Limb (tissue), 2 donors: ENCODE results near the gene HSPA1L.
A peak's percentile ranks its signal among the peaks of the same experiment; 100 is the strongest.

Experiments
- DNase-seq, 2 donors: peaks; one replicate each; pipeline ENCODE4 v3.0.0-alpha.2; 2016; ENCODE audit errors: extremely low spot score in 2 of 2

The HSPA1L gene

DNA sequence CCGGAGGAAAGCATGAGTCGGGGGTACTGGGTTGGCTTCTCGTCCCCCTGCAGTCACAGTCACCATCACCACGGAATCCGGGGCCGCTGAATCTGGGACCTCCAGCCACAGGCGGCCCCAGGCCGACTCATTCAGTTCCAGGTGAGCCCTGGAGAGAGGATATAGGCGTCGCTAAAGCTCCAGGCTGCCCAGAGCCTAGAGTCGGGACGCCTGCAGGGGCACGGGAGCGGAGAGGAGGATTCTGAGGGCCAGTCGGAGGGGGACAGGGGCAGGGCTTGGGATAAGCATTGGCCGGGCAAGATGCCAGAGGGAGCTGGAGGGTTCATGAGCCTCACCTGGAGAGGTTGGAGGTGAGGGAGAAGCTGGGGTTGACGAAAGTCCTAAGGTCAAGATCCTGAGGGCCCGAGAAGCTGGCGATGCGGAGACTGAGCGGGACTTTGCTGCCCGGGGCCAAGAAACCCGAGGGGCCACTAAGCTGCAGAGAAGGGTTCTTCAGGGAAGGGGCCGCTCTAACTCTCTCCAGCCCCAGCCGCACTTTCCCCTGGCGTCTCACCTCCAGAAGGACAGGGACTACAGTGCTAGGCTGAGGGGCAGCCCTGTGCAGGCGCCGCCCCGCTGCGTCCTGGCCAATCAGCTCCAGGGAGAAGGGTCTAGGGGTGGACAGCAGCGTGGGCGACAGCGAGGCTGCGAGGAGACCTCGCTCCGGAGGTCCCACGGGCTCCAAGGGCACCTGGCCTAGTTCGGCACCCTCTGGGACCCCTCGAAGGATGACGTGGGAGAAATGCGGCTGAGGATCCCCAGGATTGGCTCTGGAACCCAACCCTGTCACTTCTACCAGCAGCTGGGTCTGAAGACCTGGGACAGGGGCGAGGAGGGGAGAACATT, 48.9 kb downstream of the HSPA1L start:
- DNase-seq = no peak

DNA sequence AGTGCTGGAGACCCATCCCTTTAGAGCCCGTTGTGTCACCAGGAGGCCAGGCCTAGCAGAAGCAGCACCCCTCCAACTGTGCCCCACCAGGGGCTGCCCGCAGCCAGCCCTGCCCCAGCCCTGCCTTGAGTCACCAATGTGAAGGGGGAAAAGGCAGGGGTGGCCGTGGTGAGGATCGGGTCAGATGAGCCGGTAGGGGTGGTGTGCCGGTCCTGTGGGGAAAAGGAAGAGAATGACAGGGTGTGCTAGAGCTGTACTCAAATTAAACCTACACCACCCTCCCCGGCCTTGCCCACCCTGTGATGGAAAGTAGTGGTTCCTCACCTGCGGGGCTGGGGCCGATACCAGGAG, 49.5 kb downstream of the HSPA1L start:
- DNase-seq = no peak

DNA sequence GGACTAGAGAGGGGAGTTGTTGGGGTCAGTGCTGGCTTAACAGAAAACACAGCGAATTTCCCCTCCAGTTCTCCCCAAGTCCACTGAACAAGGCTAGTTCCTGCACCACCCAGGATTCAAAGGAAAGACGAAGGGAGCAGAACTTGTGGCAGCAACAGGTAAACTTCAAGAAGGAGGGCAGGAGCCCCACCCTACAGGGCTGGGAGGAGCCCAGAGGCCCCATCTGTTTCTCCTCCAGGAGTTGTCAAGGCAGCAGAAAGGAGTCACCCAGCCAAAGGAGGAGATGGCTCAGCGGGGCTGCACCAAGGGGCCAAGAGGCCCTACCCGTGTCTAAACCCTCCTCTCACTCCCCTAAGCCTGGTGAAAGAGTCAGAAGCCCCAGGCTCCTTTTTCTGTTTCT, 50.9 kb downstream of the HSPA1L start:
- DNase-seq = no peak

DNA sequence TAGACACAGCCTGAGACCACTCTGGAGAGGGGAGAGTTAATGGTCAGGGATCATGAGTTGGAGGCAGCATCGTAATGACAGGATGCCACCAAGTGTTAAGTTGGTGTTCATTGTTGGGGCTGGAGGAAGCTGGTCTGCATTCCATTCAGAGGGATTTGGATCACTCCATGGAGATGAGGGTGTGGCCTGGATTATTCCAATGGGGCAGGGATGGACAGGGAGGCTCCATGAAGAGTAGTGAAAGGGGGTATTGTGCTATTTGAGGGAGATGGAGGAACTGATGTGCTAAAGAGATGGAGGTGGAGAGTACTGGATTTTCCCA, 51.5 kb downstream of the HSPA1L start:
- DNase-seq = peak in 1 of 2 donors; percentile 33

DNA sequence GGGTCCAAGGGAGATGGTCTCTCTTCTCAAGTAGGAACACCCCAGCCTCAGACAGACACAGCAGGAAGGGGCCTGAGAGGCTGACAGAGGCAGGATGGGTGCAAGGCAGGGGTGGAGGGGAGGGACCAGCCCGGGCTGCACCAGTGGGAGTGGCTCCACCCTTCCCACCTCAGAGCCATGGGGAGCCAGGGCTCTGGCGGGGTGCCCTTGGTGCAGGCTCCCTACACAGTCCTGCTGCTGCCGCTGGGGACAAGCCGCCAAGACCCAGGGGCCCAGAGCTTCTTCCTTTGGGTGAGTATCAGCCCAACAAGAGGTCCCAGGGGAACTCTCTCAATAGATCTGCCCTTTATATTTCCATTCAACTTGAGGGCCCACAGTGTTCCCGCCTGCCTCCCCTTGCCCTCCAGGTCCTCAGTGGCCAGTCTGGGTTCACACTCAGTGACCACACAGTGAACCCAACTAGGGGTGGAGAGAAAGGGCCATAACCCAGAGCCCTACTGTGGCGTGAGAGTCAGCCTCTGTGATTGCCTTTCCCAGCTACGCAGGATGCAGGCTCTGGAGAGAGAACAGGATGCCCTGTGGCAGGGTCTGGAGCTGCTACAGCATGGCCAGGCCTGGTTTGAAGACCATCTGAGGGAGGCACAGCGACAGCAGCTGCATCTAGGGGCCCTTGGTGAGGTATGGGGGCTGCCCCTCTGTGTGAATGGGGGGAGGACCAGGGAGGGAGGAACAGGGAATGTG, 52.0 kb downstream of the HSPA1L start:
- DNase-seq = no peak

DNA sequence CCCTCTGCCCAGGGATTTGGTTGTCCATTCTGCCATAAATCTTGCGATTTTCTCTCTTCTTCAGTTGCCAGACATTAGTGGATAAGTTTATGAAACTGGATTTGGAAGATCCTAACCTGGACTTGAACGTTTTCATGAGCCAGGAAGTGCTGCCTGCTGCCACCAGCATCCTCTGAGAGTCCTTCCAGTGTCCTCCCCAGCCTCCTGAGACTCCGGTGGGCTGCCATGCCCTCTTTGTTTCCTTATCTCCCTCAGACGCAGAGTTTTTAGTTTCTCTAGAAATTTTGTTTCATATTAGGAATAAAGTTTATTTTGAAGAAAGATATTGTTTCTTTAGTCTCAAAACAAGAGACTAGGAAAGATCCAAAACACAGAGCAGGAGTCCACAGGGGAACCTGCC, 52.7 kb downstream of the HSPA1L start, which contains the start of gene SAPCD1:
Gene SAPCD1 (plus strand): TSS at position 301 of the 400 bp plus-strand sequence. CDS start 399 bp downstream, outside the sequence.
- no peak for DNase-seq

DNA sequence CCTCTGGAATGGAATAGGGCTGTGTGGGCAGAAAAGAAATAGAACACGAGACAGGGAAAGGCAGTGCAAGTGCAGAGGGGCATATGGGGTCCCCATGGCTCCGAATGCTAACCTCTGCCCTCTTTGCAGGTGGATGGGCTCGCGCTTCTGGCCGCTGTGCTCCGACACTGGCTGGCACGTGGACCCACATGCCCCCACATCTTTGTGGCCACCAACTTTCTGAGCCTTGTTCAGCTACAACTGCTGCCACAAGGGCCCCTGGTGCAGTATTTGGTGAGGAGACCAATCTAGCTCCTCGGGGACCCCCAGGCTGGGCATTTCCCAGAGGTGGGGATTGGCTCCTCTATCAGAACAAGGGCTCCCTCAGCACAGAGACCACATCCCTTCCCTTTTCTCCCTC, 53.7 kb downstream of the HSPA1L start:
- DNase-seq = no peak

DNA sequence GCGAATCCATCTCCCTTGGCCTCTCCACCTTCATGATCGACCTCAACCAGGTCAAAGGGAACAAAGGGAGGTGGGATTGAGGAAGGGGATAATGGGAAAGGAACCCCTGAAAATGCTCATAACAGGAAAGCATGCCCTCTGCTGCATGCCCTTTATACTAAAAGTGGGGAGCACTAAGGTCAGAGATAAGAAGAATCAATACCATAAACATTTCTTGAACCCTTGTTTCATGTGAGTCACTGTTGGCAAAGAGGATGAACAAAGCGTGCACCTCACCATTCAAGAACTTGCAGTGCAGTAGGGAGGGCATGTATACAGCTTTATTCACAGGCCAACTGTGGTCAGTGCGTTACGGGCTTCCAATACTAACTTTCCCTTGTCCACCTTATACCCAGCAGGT, 54.3 kb downstream of the HSPA1L start:
- no peak for DNase-seq
